Testis (tissue), 3 donors: ENCODE measurements around the gene ANKRD62. TPM values are rescaled to one million over a fixed set of nuclear protein-coding genes. Genes with fewer than 3 reads are reported as not detected.

Source experiments
- DNase-seq: peaks from one replicate; pipeline ENCODE4 v3.0.0-alpha.2; 2019
- H3K27ac ChIP-seq, 2 donors: fragments of 200-600 bp; sonication (generic); one replicate each; pipeline ENCODE4 v1.5.1; 2019
- H3K27me3 ChIP-seq: fragments of 200-600 bp; sonication (generic); one replicate; pipeline ENCODE4 v1.5.1; 2019
- H3K36me3 ChIP-seq: fragments of 200-600 bp; sonication (generic); one replicate; pipeline ENCODE4 v1.5.1; 2017; ENCODE audit warnings: low read depth; ENCODE audit errors: missing control alignments
- H3K4me1 ChIP-seq: fragments of 200-600 bp; sonication (generic); one replicate; pipeline ENCODE4 v1.5.1; 2019
- H3K4me3 ChIP-seq, 2 donors: fragments of 200-600 bp; sonication (generic); one replicate each; pipeline ENCODE4 v1.5.1; 2017 to 2019
- H3K9me3 ChIP-seq: fragments of 200-600 bp; sonication (generic); one replicate; pipeline ENCODE4 v1.5.1; 2017
- CTCF ChIP-seq, 3 experiments: fragments of 450-650 bp in 2 of 3; fragments of 200-600 bp in 1 of 3; sonication (generic) in 1 of 3; IDR thresholded peaks; one replicate each; pipeline ENCODE4 v1.5.1; 2016 to 2019; ENCODE audit warnings: antibody characterized with exemption in 3 of 3, mild to moderate bottlenecking in 2 of 3, moderate library complexity in 1 of 3
- POLR2A ChIP-seq: fragments of 450-650 bp; IDR thresholded peaks from one replicate; pipeline ENCODE4 v1.6.1; 2017; ENCODE audit warnings: antibody characterized with exemption, mild to moderate bottlenecking, moderate library complexity
- WGBS, 2 donors: methylation state at CpG; one replicate each; pipeline ENCODE4 v1.1.5; 2018; 5-methylcytosine and 5-hydroxymethylcytosine counted together
- intact Hi-C: fragments of 100-400 bp; cut with DNase I; formaldehyde crosslinking; loops from one replicate; pipeline ENCODE4 v1.15.1; 2023; ENCODE audit warnings: low total_unique reads
- polyA plus RNA-seq: library from polyadenylated mRNA; stranded (reverse); fragments of 350-450 nt; fragmentation: Illumina TruSeq; extraction: RNeasy Lipid Tissue Mini Kit (QIAGEN cat#74804); gene quantifications from one replicate; pipeline ENCODE4 v1.2.3, GENCODE V29; 2014; ENCODE audit warnings: low read depth, low replicate concordance; ENCODE audit not compliant: insufficient read depth
- total RNA-seq, 2 donors: library from RNA; depleted of rRNA; stranded (reverse); fragments of >200 nt; gene quantifications; one replicate each; pipeline ENCODE4 v1.2.3, GENCODE V29; 2016

ANKRD62 gene
- total and polyA plus RNA-seq, 3 donors from 2014 or later, result 2.8 to 56.8 (median 25.5) TPM

GRCh38 chr18:12086677-12087470, 6.8 kb upstream of the ANKRD62 start:
- Histone ChIP-seq H3K27ac (no peak overlapping the region), H3K4me3 (no peak overlapping the region), H3K27me3 (no peaks in the 10 kb centered on the region), H3K9me3 (no peaks in the 10 kb centered on the region), H3K4me1 (no peaks in the 10 kb centered on the region), H3K36me3 (no peaks in the 10 kb centered on the region)
- DNase-seq, result no peak
- WGBS, 2 donors, result 88 to 98% methylated on average over 13 to 18 of the region's 18 CpGs
- intact Hi-C loops, result no loop called here
- TF ChIP-seq POLR2A (no peak), CTCF (IDR thresholded peaks at IDR 0.05) (no peak)

- no peak for TF ChIP-seq POLR2A
- no peak for TF ChIP-seq CTCF (IDR thresholded peaks at IDR 0.05)
- WGBS, 2 donors, result 83 to 88% methylated on average over 3 of the region's 3 CpGs
- Histone ChIP-seq H3K9me3 (no peaks in the 10 kb centered on the region), H3K4me1 (no peaks in the 10 kb centered on the region), H3K27me3 (no peaks in the 10 kb centered on the region), H3K27ac (no peak overlapping the region), H3K36me3 (no peaks in the 10 kb centered on the region), H3K4me3 (no peak overlapping the region)
- no peak for DNase-seq
- intact Hi-C loops, result no loop called here
Observed at GRCh38 chr18:12087471-12088025, 6.1 kb upstream of the ANKRD62 start.

GRCh38 chr18:12088096-12088495, 5.5 kb upstream of the ANKRD62 start:
- H3K36me3 ChIP-seq, result no peaks in the 10 kb centered on the region
- no peaks in the 10 kb centered on the region for H3K4me1 ChIP-seq
- H3K27me3 ChIP-seq, result no peaks in the 10 kb centered on the region
- H3K4me3 ChIP-seq, result no peak overlapping the region
- no peak for DNase-seq
- no peaks in the 10 kb centered on the region for H3K9me3 ChIP-seq
- H3K27ac ChIP-seq, result no peak overlapping the region
- intact Hi-C loops, result no loop called here
- TF ChIP-seq CTCF (IDR thresholded peaks at IDR 0.05) (no peak), POLR2A (no peak)
- WGBS, 2 donors, result 89 to 91% methylated on average over 4 of the region's 4 CpGs

GRCh38 chr18:12088731-12089375, 4.8 kb upstream of the ANKRD62 start:
- TF ChIP-seq CTCF (IDR thresholded peaks at IDR 0.05) (no peak), POLR2A (no peak)
- H3K4me1 ChIP-seq, result no peaks in the 10 kb centered on the region
- no peaks in the 10 kb centered on the region for H3K36me3 ChIP-seq
- no peaks in the 10 kb centered on the region for H3K9me3 ChIP-seq
- H3K4me3 ChIP-seq, result no peak overlapping the region
- no peak for DNase-seq
- intact Hi-C loops, result no loop called here
- no peaks in the 10 kb centered on the region for H3K27me3 ChIP-seq
- 81 to 90% methylated on average over 5 of the region's 5 CpGs for WGBS, 2 donors
- H3K27ac ChIP-seq, result no peak overlapping the region
